ENCODE measurements around the gene DTX3L. TPM values are rescaled to one million over a fixed set of nuclear protein-coding genes. Genes with fewer than 3 reads are reported as not detected.

DTX3L gene
- total and polyA plus RNA-seq, 10 of the 15 experiments (the other 5 are each of a cell fraction or from before 2014, with no cell fraction given): 9.9 to 41.4 (median 21.7) TPM

- H3K4me3 ChIP-seq: no peak overlapping the region
- no peaks in the 10 kb centered on the region for H4K20me1 ChIP-seq (ENCODE audit: control insufficient read depth, insufficient read depth)
- H3K9ac ChIP-seq (ENCODE audit: control insufficient read depth, insufficient read depth, low read length): no peak overlapping the region
- TF ChIP-seq NR2C2 (IDR thresholded peaks at IDR 0.05; ENCODE audit: borderline replicate concordance, control insufficient read depth, insufficient read length, low read depth): no peak
- TF ChIP-seq KLF5 (IDR thresholded peaks at IDR 0.05; ENCODE audit: partially characterized antibody): no peak
- TF ChIP-seq MAX (IDR thresholded peaks at IDR 0.05; ENCODE audit: low read depth, low read length): no peak
- no peak for TF ChIP-seq CHD4 (IDR thresholded peaks at IDR 0.05)
- TF ChIP-seq SPI1 (IDR thresholded peaks at IDR 0.05; ENCODE audit: borderline replicate concordance, insufficient read depth, low read depth, low read length): no peak
- TF ChIP-seq TARDBP (IDR thresholded peaks at IDR 0.05; ENCODE audit: borderline replicate concordance): no peak
- no peak for TF ChIP-seq POLR2AphosphoS5 (IDR thresholded peaks at IDR 0.05; ENCODE audit: low read length)
- no peak for TF ChIP-seq E2F4 (IDR thresholded peaks at IDR 0.05; ENCODE audit: low read depth, low read length)
- no peak for TF ChIP-seq PKNOX1 (IDR thresholded peaks at IDR 0.05)
- TF ChIP-seq MLLT1 (IDR thresholded peaks at IDR 0.05): no peak
- no peak for TF ChIP-seq SMAD1 (IDR thresholded peaks at IDR 0.05; ENCODE audit: low read depth, partially characterized antibody)
- TF ChIP-seq NR2C1 (IDR thresholded peaks at IDR 0.05): no peak
- no peak for TF ChIP-seq CHD2 (IDR thresholded peaks at IDR 0.05; ENCODE audit: borderline replicate concordance, low read depth, low read length)
- no peak for TF ChIP-seq SUZ12 (IDR thresholded peaks at IDR 0.05; ENCODE audit: unreplicated experiment)
- no peak for TF ChIP-seq FOS (IDR thresholded peaks at IDR 0.05; ENCODE audit: borderline replicate concordance, extremely low read depth, insufficient read length)
- no peak for TF ChIP-seq STAT1 (conservative IDR thresholded peaks at IDR 0.05)
- TF ChIP-seq JUNB (IDR thresholded peaks at IDR 0.05): no peak
- no peak for TF ChIP-seq BRCA1 (IDR thresholded peaks at IDR 0.05; ENCODE audit: low read depth, low read length)
- intact Hi-C loops (cut with micrococcal nuclease; ENCODE audit: unreplicated experiment): loop anchor here (2.0 to 10.0 kb wide), 2 partner anchors 77 to 141 kb away; no protein-coding TSS in a partner anchor
- no peak overlapping the region for H3K27ac ChIP-seq (ENCODE audit: control insufficient read depth, insufficient read depth)
- H3K79me2 ChIP-seq (ENCODE audit: control insufficient read depth, insufficient read depth, low read length): no peaks in the 10 kb centered on the region
- ATAC-seq: no peak
- CTCF ChIA-PET: interaction anchor here (0.8 to 2.7 kb wide), 3 partner anchors 22 to 78 kb away, joined by 4 to 8 read pairs (median 4); no protein-coding TSS in a partner anchor
- RAD21 ChIA-PET (ENCODE audit: unreplicated experiment): no interaction called here
- FAIRE-seq: no peak
- no peak overlapping the region for H2AFZ ChIP-seq (ENCODE audit: control insufficient read depth, low read depth, low read length)
- H3K4me2 ChIP-seq (ENCODE audit: control insufficient read depth, insufficient read depth): no peak overlapping the region
- H3K4me1 ChIP-seq (ENCODE audit: control insufficient read depth, insufficient read depth, low read length): peaks cover 6% of the 10 kb centered on the region
- H3K36me3 ChIP-seq (ENCODE audit: control insufficient read depth in 2 of 2, insufficient read depth in 2 of 2, low read length in 1 of 2): peaks cover 5 to 18% of the 10 kb centered on the region in 2 experiments
- no peak for DNase-seq (ENCODE audit: low read depth, low spot score)
- BruUV-seq (replicated peaks): no TSS peak
- SMC1A ChIA-PET (ENCODE audit: uncharacterized antibody, unreplicated experiment): interaction anchor here (0.9 to 1.7 kb wide), 3 partner anchors 10 to 13 kb away, joined by 3 to 6 read pairs (median 4); no protein-coding TSS in a partner anchor
- POLR2A ChIA-PET: interaction anchor here (1.0 kb wide), 2 partner anchors 20 to 177 kb away, joined by 3 read pairs; no protein-coding TSS in a partner anchor
- in situ Hi-C loops (cut with MboI): loop anchor here (10.0 kb wide), 1 partner anchor 991 kb away; the partner anchor contains the start of gene POLQ
- no peaks in the 10 kb centered on the region for H3K27me3 ChIP-seq (replicated peaks in 1 of 2; ENCODE audit: control insufficient read depth in 2 of 2, insufficient read depth in 2 of 2, low read length in 1 of 2)
- 91% methylated on average over 6 of the region's 6 CpGs for WGBS (ENCODE audit: insufficient coverage, insufficient replicate concordance, low lambda C conversion rate, missing lambda C conversion rate)
- no peaks in the 10 kb centered on the region for H3K9me3 ChIP-seq (replicated peaks; ENCODE audit: control insufficient read depth, insufficient read depth, low read length)
Observed at GRCh38 chr3:122535964-122536631, 28.0 kb upstream of the DTX3L start.
